Measurements from ENCODE around the gene SETD1B.

GRCh38 chr12:121797937-121798786 is 5.6 kb upstream of the SETD1B start:
- TF ChIP-seq, protein P1, sequence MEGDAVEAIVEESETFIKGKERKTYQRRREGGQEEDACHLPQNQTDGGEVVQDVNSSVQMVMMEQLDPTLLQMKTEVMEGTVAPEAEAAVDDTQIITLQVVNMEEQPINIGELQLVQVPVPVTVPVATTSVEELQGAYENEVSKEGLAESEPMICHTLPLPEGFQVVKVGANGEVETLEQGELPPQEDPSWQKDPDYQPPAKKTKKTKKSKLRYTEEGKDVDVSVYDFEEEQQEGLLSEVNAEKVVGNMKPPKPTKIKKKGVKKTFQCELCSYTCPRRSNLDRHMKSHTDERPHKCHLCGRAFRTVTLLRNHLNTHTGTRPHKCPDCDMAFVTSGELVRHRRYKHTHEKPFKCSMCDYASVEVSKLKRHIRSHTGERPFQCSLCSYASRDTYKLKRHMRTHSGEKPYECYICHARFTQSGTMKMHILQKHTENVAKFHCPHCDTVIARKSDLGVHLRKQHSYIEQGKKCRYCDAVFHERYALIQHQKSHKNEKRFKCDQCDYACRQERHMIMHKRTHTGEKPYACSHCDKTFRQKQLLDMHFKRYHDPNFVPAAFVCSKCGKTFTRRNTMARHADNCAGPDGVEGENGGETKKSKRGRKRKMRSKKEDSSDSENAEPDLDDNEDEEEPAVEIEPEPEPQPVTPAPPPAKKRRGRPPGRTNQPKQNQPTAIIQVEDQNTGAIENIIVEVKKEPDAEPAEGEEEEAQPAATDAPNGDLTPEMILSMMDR (IDR thresholded peaks at IDR 0.05): no peak
- TF ChIP-seq POLR2A (IDR thresholded peaks at IDR 0.05): no peak
